ENCODE data around the gene DEXI.

- TF ChIP-seq ZFP3 (CRISPR knock-in tag; IDR thresholded peaks at IDR 0.05) (no peak), POU6F1 (CRISPR knock-in tag; IDR thresholded peaks at IDR 0.05; ENCODE audit: borderline replicate concordance, low read depth) (no peak), PATZ1 (CRISPR knock-in tag; IDR thresholded peaks at IDR 0.05; ENCODE audit: borderline replicate concordance) (no peak), ZNF8 (CRISPR knock-in tag; IDR thresholded peaks at IDR 0.05) (no peak), RARB (CRISPR knock-in tag; IDR thresholded peaks at IDR 0.05) (no peak), OSR1 (CRISPR knock-in tag; IDR thresholded peaks at IDR 0.05) (no peak), ZNF565 (CRISPR knock-in tag; conservative IDR thresholded peaks at IDR 0.05; ENCODE audit: low read depth) (no peak), CSDC2 (CRISPR knock-in tag; IDR thresholded peaks at IDR 0.05) (no peak)
Observed at GRCh38 chr16:10978871-10979446, 36.7 kb upstream of the DEXI start.

Measured in SK-N-SH treated with all-trans-retinoic acid at 6 μM for 48 hours (cell line).